GM12891 (cell line): ENCODE data around the gene SYT3.

Experiments
- DNase-seq: peaks from one replicate; pipeline ENCODE4 v3.0.0; 2011; ENCODE audit warnings: low spot score; ENCODE audit not compliant: insufficient read length
- FAIRE-seq: peaks from 2 replicates; lab custom pipeline; 2011; peaks lifted over from hg19 to GRCh38; lab: Jason Lieb, UNC
- PAX5 ChIP-seq: IDR thresholded peaks from 2 replicates; pipeline ENCODE4 v1.6.1; 2011; ENCODE audit warnings: low read length, moderate library complexity, mild to moderate bottlenecking; ENCODE audit not compliant: insufficient read depth, severe bottlenecking
- POLR2A ChIP-seq: IDR thresholded peaks from 2 replicates; pipeline ENCODE4 v1.6.1; 2011; ENCODE audit warnings: low read depth, low read length, control low read depth
- POLR2AphosphoS5 ChIP-seq: IDR thresholded peaks from 2 replicates; pipeline ENCODE4 v1.6.1; 2011; ENCODE audit warnings: low read depth, low read length, control low read depth
- POU2F2 ChIP-seq: IDR thresholded peaks from 2 replicates; pipeline ENCODE4 v1.6.1; 2011; ENCODE audit warnings: low read depth, mild to moderate bottlenecking, control low read depth, low read length, moderate library complexity
- SPI1 ChIP-seq: IDR thresholded peaks from 2 replicates; pipeline ENCODE4 v1.6.1; 2011; ENCODE audit warnings: low read depth, low read length, control low read depth
- TAF1 ChIP-seq: IDR thresholded peaks from 2 replicates; pipeline ENCODE4 v1.6.1; 2011; ENCODE audit warnings: low read depth, low read length, control low read depth

The SYT3 gene

DNA sequence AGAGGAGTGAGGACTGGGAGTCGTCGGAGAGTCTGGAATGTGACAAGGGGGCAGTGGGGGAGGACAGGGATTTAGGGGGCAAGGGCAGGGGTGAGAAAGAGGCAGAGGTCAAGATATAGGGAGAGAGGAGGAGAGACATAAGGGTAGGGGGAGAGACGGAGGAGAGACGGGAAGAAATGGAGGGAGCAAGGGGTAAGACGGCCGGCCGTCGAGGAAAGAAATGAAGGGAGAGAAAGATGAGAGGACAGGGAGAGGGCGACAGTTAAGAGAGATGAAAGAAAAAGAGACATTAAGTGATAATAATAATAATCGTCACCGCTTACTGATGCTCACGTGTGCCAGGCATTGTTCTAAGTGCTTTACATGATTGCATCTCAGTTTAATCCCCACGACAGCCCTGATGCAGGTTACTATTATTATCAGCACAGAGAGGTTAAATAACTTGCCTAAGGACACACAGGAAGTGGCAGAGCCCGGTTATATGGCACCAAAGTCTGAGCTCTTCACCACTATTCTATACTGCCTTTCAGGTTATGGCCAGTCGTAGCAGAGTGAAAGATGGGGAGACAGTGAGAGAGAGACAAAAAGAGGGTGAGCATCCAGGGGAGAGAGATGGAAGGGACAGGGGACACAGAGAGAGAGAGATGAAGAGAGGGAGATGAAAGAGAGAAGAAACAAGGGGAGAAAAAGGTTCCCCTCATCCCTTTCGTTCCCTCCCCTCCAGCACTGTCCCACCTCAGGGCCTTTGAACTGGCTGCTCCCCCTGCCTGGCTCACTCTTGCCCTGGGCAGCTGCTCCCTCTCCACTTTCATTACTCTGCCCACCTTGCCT lies 23.2 kb upstream of the SYT3 start:
- FAIRE-seq (no peak), DNase-seq (no peak)

GRCh38 chr19:50661766-50662650 lies 22.3 kb upstream of the SYT3 start:
- TF ChIP-seq POU2F2: no peak
- no peak for TF ChIP-seq POLR2AphosphoS5
- TF ChIP-seq PAX5: no peak
- FAIRE-seq (no peak), DNase-seq (no peak)

More for the DNA sequence above, 23.2 kb upstream of the SYT3 start:
- TF ChIP-seq TAF1 (no peak), POLR2AphosphoS5 (no peak), PAX5 (no peak), POU2F2 (no peak), POLR2A (no peak), SPI1 (no peak)

GRCh38 chr19:50661023-50661422 lies 21.3 kb upstream of the SYT3 start:
- no peak for DNase-seq
- no peak for FAIRE-seq

DNA sequence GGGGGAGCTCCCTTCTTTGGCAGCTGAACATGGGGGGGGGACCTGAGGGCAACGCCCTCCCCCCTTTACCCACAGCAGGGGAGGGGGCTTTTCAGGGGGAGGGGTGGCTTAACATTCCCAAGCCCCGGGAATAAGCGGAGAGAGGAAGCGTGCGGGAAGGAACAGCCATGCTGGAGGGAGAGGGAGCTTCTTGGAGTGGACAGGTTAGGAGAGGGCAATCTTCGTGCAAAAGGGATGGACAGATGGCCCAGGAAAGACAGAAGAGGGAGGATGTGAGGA lies 20.3 kb upstream of the SYT3 start:
- TF ChIP-seq POU2F2 (no peak), PAX5 (no peak), POLR2A (no peak), POLR2AphosphoS5 (no peak), SPI1 (no peak), TAF1 (no peak)
- FAIRE-seq (no peak), DNase-seq (no peak)

More at GRCh38 chr19:50661023-50661422, 21.3 kb upstream of the SYT3 start:
- TF ChIP-seq TAF1 (no peak), SPI1 (no peak), POLR2A (no peak), POLR2AphosphoS5 (no peak), POU2F2 (no peak), PAX5 (no peak)

DNA sequence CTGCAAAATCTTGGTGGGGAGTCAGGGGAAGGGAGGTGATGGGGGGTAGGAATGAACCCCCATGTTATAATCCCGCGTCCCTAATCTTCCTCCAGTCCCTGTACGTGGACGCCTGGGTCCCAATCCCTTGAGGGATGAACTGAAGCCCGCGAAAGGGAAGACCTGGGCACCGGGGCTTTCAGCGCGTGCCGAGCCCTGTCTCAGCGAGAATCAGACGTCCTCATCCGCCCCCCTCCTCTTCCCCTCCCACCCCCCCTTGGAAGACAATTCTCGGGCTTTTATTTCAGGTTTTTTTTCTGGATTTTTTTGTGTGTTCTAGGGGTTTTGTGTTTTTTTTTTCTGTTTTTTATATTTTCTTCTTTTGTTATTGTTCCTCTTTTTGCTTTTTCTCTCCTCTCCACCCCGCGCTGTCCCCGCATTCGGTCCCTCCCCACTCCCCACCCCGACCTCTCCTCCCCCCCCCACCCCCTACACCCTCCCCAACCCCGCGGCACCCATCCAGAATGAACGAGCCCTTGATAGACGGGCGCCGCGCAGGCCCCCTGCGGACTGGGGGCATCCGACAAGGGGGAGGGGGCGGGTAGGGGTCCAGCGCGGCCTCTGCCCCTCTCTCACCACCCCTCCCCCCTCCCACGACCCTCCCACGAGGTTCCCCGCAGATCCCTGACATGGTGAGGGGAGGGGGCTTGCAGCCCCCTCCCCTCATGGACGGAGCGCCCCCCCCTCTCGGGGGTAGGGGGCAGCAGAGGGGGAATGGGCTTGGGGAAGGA lies 19.8 kb upstream of the SYT3 start:
- no peak for TF ChIP-seq POLR2AphosphoS5
- TF ChIP-seq TAF1: no peak
- TF ChIP-seq SPI1: no peak
- TF ChIP-seq POU2F2: no peak
- no peak for TF ChIP-seq PAX5
- TF ChIP-seq POLR2A: no peak
- FAIRE-seq (no peak), DNase-seq (no peak)

- no peak for FAIRE-seq
- TF ChIP-seq SPI1: no peak
- TF ChIP-seq TAF1: no peak
- TF ChIP-seq POU2F2: no peak
- TF ChIP-seq POLR2A: no peak
- TF ChIP-seq POLR2AphosphoS5: no peak
- TF ChIP-seq PAX5: no peak
- no peak for DNase-seq
Measured at GRCh38 chr19:50658441-50659317, 19.0 kb upstream of the SYT3 start.

- TF ChIP-seq SPI1 (no peak), POLR2A (no peak), POLR2AphosphoS5 (no peak), PAX5 (no peak), TAF1 (no peak), POU2F2 (no peak)
- FAIRE-seq (no peak), DNase-seq (no peak)
Measured at GRCh38 chr19:50657712-50658440, 18.2 kb upstream of the SYT3 start.

GRCh38 chr19:50657222-50657669 lies 17.6 kb upstream of the SYT3 start:
- TF ChIP-seq POU2F2 (no peak), POLR2A (no peak), POLR2AphosphoS5 (no peak), TAF1 (no peak), PAX5 (no peak), SPI1 (no peak)
- no peak for FAIRE-seq
- no peak for DNase-seq
